Measurements from ENCODE around the gene ALLC.
A peak's percentile ranks its signal among the peaks of the same experiment; 100 is the strongest.

Gene ALLC

GRCh38 chr2:3736112-3736511 is 78.1 kb downstream of the ALLC start:
- DNase-seq (ENCODE audit: low spot score), result no peak
- no peak overlapping the region for H3K27ac ChIP-seq
- no peak for TF ChIP-seq CTCF (conservative IDR thresholded peaks at IDR 0.05; ENCODE audit: low read depth)
- POLR2A ChIA-PET (ENCODE audit: low non-redundant PET), result no interaction called here
- CTCF ChIA-PET, result interaction anchor here (0.6 kb wide), 1 partner anchor 23 kb away, joined by 3 read pairs; no protein-coding TSS in a partner anchor

GRCh38 chr2:3737128-3737527 is 79.1 kb downstream of the ALLC start:
- no peak for TF ChIP-seq CTCF (conservative IDR thresholded peaks at IDR 0.05; ENCODE audit: low read depth)
- no peak for DNase-seq (ENCODE audit: low spot score)
- H3K27ac ChIP-seq, result no peak overlapping the region
- CTCF ChIA-PET, result no interaction called here
- POLR2A ChIA-PET (ENCODE audit: low non-redundant PET), result interaction anchor here (0.6 kb wide), 1 partner anchor 175 kb away, joined by 3 read pairs; no protein-coding TSS in a partner anchor

GRCh38 chr2:3738454-3738853 is 80.5 kb downstream of the ALLC start:
- POLR2A ChIA-PET (ENCODE audit: low non-redundant PET), result no interaction called here
- CTCF ChIA-PET, result interaction anchor here (0.6 kb wide), 1 partner anchor 66 kb away, joined by 3 read pairs; no protein-coding TSS in a partner anchor
- DNase-seq (ENCODE audit: low spot score), result peak; percentile 60
- H3K27ac ChIP-seq, result no peak overlapping the region
- TF ChIP-seq CTCF (conservative IDR thresholded peaks at IDR 0.05; ENCODE audit: low read depth), result no peak

- H3K27ac ChIP-seq, result no peak overlapping the region
- no peak for DNase-seq (ENCODE audit: low spot score)
- ChIA-PET POLR2A (ENCODE audit: low non-redundant PET) (no interaction called here), CTCF (interaction anchor here (0.8 kb wide), 1 partner anchor 66 kb away, joined by 3 read pairs; no protein-coding TSS in a partner anchor)
- no peak for TF ChIP-seq CTCF (conservative IDR thresholded peaks at IDR 0.05; ENCODE audit: low read depth)
Observed at GRCh38 chr2:3739313-3739712, 81.3 kb downstream of the ALLC start.

GRCh38 chr2:3741396-3741795 is 83.4 kb downstream of the ALLC start:
- no peak for DNase-seq (ENCODE audit: low spot score)
- CTCF ChIA-PET, result no interaction called here
- no peak for TF ChIP-seq CTCF (conservative IDR thresholded peaks at IDR 0.05; ENCODE audit: low read depth)
- no peak overlapping the region for H3K27ac ChIP-seq
- POLR2A ChIA-PET (ENCODE audit: low non-redundant PET), result no interaction called here

- ChIA-PET CTCF (no interaction called here), POLR2A (ENCODE audit: low non-redundant PET) (no interaction called here)
Observed at GRCh38 chr2:3741867-3742602, 84.0 kb downstream of the ALLC start.

More at GRCh38 chr2:3741867-3742602, 84.0 kb downstream of the ALLC start:
- H3K27ac ChIP-seq, result no peak overlapping the region
- DNase-seq (ENCODE audit: low spot score), result no peak
- TF ChIP-seq CTCF (conservative IDR thresholded peaks at IDR 0.05; ENCODE audit: low read depth), result no peak
